HG03159 (cell line): ENCODE measurements around the gene CD300A.
"Not testable (repeated sequence)": the region's sequence is repeated elsewhere in the genome, so short reads cannot be mapped to it uniquely, and the experiment has no call there.

Experiments used
- ATAC-seq: cut with Tn5 transposase; IDR thresholded peaks from one replicate; pipeline ENCODE4 v1.9.1; 2021; ENCODE audit warnings: mild to moderate bottlenecking, moderate library complexity; ENCODE audit not compliant: unreplicated experiment

Gene CD300A

DNA sequence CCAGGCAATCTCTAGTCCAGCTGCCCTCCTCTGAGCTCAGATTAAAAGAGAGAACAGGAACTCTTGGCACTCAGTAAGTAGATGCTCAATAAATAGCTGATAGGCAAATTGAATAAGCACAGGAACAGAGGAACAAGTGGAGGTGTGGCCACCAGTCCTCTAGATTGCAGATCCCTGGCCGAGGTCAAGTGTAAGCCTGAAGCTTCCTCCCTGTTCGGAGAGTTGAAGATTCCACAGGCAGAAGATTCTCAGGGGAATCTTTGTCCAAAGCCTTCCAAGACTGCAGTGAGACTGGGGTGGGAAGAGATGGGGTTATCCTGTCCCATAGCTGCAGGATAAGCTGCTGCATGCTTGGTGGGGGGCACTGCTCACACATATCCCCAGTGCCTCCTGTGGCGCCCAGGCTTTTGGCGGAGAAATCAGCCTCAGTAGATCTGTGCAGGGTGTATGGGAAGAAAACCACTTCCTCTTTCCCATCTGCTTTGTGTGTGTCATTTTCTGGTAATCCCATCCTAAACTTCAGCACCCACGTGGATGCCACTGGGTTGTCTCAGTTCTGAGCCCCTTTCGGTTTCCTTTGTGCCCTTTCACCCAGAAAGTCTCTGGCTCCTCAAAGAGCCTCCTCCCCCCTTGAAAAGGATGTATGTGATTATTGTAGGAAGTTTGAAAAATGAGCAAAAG is 12.1 kb downstream of the CD300A start:
- no peak for ATAC-seq

DNA sequence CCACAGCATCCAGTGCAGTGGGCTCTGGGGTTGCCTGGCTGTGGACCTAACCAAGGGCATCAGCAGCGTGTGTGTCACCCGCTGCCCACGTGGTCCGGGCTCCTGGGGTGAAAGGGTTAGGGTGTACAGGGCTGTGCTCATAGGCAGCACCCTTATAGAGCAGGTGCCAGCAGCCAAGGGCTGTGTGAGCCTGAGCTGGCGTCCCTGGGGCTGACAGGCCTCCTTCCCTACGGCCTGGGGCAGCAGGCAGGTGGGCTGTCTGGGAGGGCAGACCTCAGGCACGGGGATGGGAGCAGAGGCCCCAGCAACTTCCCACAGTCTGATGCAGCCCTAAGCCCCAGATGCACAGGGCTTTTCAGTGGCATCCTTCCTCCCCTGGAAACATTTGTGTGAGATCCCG is 13.9 kb downstream of the CD300A start:
- ATAC-seq, result no peak

DNA sequence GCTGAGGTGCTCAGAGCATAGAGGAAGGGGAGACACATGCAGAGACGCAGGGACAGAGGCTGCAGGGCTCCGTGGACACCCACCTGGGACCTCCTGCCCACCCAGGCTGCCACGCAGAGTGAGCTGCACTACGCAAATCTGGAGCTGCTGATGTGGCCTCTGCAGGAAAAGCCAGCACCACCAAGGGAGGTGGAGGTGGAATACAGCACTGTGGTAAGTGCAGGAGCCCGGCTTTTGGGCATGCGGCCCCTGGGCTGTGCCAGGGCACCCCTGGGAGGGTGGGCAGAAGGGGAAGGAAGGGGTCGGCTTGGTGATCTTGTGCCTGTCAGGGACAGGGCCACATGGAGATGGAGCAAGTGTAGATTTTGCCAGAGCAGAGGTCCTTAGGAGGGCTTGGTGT is 15.2 kb downstream of the CD300A start:
- no peak for ATAC-seq

GRCh38 chr17:74484066-74484465 is 17.6 kb downstream of the CD300A start:
- ATAC-seq, result no peak

DNA sequence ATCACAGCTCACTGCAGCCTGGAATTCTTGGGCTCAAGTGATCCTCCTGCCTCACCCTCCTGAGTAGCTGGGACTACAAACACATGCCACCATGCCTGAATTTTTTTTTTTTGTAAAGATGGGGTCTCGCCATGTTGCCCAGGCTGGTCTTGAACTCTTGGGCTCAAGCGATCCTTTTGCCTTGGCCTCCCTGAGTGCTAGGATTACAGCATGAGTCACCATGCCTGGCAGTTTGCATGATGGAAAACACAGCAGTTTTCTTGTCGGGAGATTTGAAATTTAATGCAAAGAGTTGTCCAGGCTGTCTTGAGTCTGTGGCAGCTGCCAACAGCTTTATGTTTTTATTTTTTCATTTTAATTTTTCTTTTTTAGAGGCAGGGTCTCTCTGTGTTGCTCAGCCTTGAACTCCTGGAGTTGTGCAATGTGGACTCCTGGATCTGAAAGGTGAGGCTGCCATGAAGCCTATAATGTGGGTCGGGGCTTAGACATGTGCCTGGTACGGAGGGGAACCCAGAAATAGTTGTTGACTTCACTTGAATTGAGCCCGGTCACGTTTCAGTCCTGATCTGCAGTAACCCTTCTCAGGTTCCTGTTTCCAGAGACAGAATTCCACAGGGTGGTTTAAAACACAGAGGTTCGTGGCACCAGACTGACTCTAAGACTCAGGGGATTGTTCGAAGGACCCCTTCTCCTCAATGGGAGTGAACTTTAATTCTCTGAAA is 18.7 kb downstream of the CD300A start:
- no peak for ATAC-seq

DNA sequence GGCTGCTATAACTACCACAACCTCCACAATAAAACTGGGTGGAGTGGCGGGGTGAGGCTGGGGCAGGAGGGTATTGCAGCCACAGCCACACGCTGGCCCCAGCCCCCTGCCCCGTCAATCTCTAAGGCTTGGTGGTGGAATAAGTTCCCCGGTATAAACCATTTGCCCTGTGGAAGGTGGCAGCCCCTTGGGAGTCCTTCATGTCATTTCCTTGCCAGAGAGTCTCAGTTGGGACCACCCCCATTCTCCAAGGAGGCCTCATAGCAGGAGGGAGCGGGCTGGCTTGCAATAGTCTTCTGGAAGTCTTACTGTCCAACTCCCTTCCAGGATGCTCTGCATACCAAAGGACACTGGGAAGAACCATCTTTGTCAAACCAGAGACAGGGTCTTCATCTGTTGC is 19.4 kb downstream of the CD300A start:
- no peak for ATAC-seq

DNA sequence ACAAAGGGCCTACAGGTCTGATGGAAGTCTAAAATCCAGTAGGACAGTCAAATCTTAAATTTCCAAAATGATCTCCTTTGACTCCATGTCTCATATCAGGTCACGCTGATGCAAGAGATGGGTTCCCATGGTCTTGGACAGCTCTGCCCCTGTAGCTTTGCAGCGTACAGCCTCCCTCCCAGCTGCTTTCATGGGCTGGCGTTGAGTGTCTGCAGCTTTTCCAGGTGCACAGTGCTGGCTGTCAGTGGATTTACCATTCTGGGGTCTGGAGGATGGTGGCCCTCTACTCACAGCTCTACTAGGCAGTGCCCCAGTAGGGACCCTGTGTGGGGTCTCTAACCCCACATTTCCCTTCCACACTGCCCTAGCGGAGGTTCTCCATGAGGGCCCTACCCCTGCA is 21.8 kb downstream of the CD300A start:
- not testable (repeated sequence) for ATAC-seq

DNA sequence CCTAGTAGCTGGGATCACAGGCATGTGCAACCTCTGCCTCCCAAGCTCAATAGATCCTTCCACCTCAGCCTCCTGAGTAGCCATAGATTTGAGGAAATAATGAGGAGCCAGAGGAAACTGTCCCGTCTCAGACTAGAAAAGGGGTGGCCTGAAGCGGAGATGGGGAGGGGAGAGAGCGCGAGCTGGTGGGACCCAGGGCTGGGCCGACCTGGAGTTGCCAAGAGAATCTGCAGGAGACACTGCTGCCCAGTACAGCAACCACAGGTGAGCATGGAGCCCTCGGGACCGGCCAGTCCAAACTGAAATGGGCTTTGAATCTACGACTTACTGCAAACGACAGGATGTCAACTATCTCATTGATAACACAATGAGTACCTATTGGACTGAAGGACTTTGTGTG is 24.3 kb downstream of the CD300A start:
- ATAC-seq, result no peak

GRCh38 chr17:74491626-74492025 is 25.2 kb downstream of the CD300A start:
- no peak for ATAC-seq

GRCh38 chr17:74493331-74493833 is 26.9 kb downstream of the CD300A start:
- no peak for ATAC-seq

- no peak for ATAC-seq
Measured at GRCh38 chr17:74497471-74497870, 31.0 kb downstream of the CD300A start.

- ATAC-seq, result no peak
Measured at GRCh38 chr17:74499992-74500391, 33.6 kb downstream of the CD300A start.

DNA sequence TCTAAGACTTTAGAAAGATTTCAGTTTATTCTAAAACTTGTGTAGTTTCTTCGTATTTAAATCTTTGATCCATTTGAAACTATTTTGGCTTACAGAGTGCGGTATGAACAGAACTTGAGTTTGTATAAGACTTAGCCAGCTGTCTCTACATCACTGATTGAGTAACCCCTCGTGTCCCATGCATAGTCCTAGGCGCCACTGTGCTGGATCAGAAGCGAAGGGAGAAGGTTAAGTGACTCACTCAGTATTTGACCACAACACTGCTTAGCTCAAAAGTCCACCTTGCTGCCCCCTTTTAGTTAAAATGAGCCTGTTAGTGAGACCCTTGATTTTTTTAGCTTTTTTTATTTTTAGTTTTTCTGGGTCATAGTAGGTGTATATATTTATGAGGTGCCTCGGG is 36.4 kb downstream of the CD300A start:
- no peak for ATAC-seq

DNA sequence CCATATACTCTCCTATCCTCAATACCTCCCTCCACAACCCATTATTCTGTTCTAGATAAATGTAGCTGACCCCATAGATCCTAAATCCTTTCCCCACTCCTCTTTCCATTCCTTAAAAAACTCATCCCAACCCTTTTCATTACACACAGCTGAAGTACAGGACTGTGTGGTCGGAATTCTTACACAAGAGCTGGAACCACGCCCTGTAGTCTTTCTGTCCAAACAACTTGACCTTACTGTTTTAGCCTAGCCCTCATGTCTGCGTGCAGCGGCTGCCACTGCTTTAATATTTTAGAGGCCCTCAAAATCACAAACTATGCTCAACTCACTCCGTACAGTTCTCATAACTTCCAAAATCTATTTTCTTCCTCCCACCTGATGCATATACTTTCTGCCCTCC is 37.5 kb downstream of the CD300A start:
- not testable (repeated sequence) for ATAC-seq

DNA sequence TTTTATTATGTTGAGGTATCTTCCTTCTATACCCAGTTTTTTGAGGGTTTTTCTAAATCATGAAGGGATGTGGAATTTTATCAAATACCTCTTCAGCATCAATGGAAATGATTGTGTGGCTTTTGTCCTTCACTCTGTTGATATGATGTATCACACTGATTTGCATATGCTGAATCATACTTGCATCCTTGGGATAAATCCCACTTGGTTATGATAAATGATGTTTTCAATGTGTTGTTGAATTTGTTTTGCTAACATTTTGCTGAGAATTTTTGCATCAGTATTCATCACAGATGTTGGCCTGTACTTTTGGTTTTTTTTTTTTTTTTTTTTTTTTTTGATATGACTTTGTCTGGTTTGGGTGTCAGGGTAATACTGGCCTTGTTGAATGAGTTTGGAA is 41.7 kb downstream of the CD300A start:
- no peak for ATAC-seq

DNA sequence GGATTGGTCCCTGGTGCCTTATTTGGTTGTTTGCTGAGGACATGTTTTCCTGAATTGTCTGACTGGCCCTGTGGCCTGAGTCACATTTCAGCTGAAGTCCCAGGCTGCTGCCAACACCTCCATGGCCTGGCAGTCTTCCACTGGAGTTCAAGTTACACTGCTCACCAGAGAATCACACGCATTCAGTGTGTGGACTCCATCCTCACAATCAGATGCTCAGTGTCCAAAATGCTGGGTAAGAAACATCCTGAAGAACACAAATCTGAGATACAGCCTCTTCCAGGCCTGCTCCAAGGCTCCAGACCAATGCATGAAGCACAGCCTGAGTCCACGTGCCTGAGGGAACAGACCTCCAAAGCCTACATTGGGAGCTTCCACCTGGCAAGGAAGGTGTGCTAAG is 45.6 kb downstream of the CD300A start:
- no peak for ATAC-seq

- peak; percentile 41 for ATAC-seq
Measured at GRCh38 chr17:74512624-74513091, 46.2 kb downstream of the CD300A start.

- no peak for ATAC-seq
Measured at GRCh38 chr17:74513987-74514631, 47.7 kb downstream of the CD300A start.

DNA sequence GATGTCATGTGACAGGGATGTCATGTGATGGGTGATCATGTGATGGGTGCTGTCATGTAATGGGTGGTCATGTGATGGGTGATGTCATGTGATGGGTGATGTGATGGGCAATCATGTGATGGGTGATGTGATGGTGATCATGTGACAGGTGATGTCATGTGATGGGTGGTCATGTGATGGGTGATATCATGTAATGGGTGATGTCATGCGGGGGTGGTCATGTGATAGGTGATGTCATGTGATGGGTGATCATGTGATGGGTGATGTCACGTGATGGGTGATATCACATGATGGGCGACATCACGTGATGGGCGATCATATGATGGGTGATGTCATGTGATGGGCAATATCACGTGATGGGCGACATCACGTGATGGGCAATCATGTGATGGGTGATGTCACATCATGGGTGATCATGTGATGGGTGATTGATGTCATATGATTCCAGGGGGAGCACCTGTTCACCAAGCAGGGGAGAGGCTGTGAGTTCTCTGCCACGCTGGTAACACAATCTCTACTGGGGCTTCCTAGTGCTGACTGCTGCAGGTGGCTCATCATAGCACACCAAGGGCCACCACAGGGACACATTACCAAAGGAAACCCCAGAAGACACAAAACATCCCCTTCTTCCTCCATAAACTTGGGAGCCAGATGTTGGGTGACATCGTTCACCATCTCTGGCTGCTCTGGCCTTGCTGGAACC is 48.3 kb downstream of the CD300A start:
- no peak for ATAC-seq

DNA sequence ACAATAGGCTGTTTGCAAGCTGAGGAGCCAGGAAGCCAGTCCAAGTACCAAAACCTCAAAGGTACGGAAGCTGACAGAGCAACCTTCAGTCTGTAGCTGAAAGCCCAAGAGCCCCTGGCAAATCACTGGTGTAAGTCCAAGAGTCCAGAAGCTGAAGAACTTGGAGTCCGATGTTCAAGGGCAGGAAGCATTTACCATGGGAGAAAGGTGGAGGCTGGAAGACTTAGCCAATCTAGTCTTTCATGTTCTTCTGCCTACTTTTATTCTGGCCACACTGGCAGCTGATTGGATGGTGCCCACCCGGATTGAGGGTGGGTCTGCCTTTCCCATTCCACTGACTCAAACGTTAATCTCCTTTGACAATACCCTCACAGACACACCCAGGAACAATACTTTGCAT is 49.5 kb downstream of the CD300A start:
- ATAC-seq, result no peak
